Transverse colon (tissue), 4 donors: ENCODE measurements around the gene STK32B. TPM values are rescaled to one million over a fixed set of nuclear protein-coding genes. Genes with fewer than 3 reads are reported as not detected.

Source experiments
- DNase-seq: peaks from one replicate; pipeline ENCODE4 v3.0.0-alpha.2; 2019
- H3K27ac ChIP-seq, 4 donors: fragments of 200-600 bp; sonication (generic); 2 replicates each; pipeline ENCODE4 v1.5.1; 2016 to 2018; ENCODE audit warnings: inconsistent platforms in 4 of 4
- H3K27me3 ChIP-seq: fragments of 200-600 bp; sonication (generic); 2 replicates; pipeline ENCODE4 v1.5.1; 2017; ENCODE audit warnings: inconsistent platforms
- H3K36me3 ChIP-seq, 4 donors: fragments of 200-600 bp; sonication (generic); 2 replicates each; pipeline ENCODE4 v1.5.1; 2017 to 2019; ENCODE audit warnings: inconsistent platforms in 4 of 4
- H3K4me1 ChIP-seq, 4 donors: fragments of 200-600 bp; sonication (generic); 2 replicates each; pipeline ENCODE4 v1.5.1; 2017 to 2020; ENCODE audit warnings: inconsistent platforms in 4 of 4
- H3K4me3 ChIP-seq, 4 donors: fragments of 200-600 bp; sonication (generic); 1 replicate in 1 of 4; 2 replicates in 3 of 4; pipeline versions ENCODE4 v1.5.1 to v1.6.1; 2017 to 2019; ENCODE audit warnings: inconsistent platforms in 4 of 4
- H3K9me3 ChIP-seq, 2 donors: fragments of 200-600 bp; sonication (generic); 2 replicates each; pipeline ENCODE4 v1.5.1; 2017 to 2019; ENCODE audit warnings: inconsistent platforms in 2 of 2
- EP300 ChIP-seq: sonication (generic); formaldehyde crosslinking; IDR thresholded peaks from one replicate; pipeline ENCODE4 v1.6.1; 2017; ENCODE audit warnings: antibody characterized with exemption, low read depth
- POLR2A ChIP-seq: fragments of 450-650 bp; IDR thresholded peaks from one replicate; pipeline ENCODE4 v1.6.1; 2016; ENCODE audit warnings: antibody characterized with exemption, mild to moderate bottlenecking, moderate library complexity
- POLR2AphosphoS5 ChIP-seq, 3 donors: sonication (generic); formaldehyde crosslinking; IDR thresholded peaks; one replicate each; pipeline ENCODE4 v1.6.1; 2016; ENCODE audit warnings: antibody characterized with exemption in 3 of 3
- WGBS, 2 donors: methylation state at CpG; one replicate each; pipeline ENCODE4 v1.1.5; 2018; ENCODE audit warnings: low coverage in 1 of 2; 5-methylcytosine and 5-hydroxymethylcytosine counted together
- in situ Hi-C, 4 donors: fragments of 200-750 bp; cut with MboI; loops; one replicate each; pipeline versions ENCODE4 v1.15.0 to v1.15.1; 2017; ENCODE audit warnings: low sequenced_read_pairs in 3 of 4, low pct_ligation_motif_present in 1 of 4, low pct_unique_long_range_greater_than_20kb in 1 of 4
- intact Hi-C: fragments of 100-400 bp; cut with DNase I; formaldehyde crosslinking; loops from one replicate; pipeline ENCODE4 v1.15.1; 2023; ENCODE audit warnings: low total_unique reads
- total RNA-seq, 4 donors: library from RNA; depleted of rRNA; stranded (reverse); fragments of >200 nt; gene quantifications; one replicate each; pipeline ENCODE4 v1.1.0, GENCODE V29; 2016
- TF ChIP-seq, protein P1 (sequence below), 5 experiments: fragments of 200-600 bp in 3 of 5; fragments of 450-650 bp in 2 of 5; sonication (generic) in 3 of 5; IDR thresholded peaks; 1 replicate in 2 of 5; 2 replicates in 3 of 5; pipeline ENCODE4 v1.5.1; 2016 to 2017; ENCODE audit warnings: antibody characterized with exemption in 5 of 5, inconsistent platforms in 3 of 5, mild to moderate bottlenecking in 2 of 5, moderate library complexity in 1 of 5

STK32B gene
- total RNA-seq, 4 donors from 2014 or later: 0.37 to 1.1 (median 0.64) TPM

DNA sequence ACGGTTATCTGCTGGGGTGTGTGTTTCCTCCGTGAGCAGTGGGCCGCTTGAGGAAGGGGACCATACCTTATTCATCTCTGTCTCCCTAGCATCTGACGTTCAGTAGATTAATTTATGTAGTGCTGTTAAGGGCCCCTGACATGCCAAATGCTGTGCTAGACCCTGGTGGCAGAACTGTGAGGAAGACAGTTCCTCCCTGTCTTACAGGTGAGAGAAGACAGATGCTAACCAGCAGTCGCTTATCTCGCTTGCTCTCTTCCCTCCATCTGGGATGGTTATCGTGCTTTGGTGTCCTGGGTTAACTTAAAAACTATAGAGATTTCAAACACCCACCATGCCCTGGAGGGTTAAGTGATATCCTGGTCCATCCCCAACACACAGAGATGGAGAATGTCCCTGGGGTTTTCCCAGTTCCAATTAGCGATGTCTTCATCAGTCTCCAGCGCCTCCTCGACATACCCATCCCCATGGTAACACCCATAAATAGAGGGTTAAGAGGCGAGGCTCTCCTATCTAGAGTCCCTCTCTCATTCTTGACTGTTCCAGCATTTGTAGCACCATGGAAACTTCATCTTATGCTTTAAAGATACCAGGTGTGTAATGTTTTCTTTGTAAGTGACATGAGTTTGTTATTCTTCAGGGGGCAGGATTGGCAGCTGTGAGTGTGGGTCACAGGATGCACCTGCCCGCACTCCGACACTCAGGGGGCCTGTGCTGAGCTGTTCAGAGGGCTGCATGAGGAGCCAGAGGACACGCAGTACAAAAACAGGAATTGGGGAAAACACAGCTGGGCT, 135.2 kb downstream of the STK32B start:
- H3K4me3 ChIP-seq: no peak overlapping the region
- no peaks in the 10 kb centered on the region for H3K36me3 ChIP-seq
- no peaks in the 10 kb centered on the region for H3K9me3 ChIP-seq
- no peak for DNase-seq
- intact Hi-C loops: no loop called here
- 45 to 69% methylated on average over 5 to 14 of the region's 14 CpGs for WGBS, 2 donors
- no peaks in the 10 kb centered on the region for H3K27me3 ChIP-seq
- in situ Hi-C loops: no loop called here
- H3K4me1 ChIP-seq: no peaks in the 10 kb centered on the region
- TF ChIP-seq POLR2AphosphoS5 (IDR thresholded peaks at IDR 0.05): no peak
- no peak for TF ChIP-seq EP300
- no peak for TF ChIP-seq POLR2A
- TF ChIP-seq, protein P1, sequence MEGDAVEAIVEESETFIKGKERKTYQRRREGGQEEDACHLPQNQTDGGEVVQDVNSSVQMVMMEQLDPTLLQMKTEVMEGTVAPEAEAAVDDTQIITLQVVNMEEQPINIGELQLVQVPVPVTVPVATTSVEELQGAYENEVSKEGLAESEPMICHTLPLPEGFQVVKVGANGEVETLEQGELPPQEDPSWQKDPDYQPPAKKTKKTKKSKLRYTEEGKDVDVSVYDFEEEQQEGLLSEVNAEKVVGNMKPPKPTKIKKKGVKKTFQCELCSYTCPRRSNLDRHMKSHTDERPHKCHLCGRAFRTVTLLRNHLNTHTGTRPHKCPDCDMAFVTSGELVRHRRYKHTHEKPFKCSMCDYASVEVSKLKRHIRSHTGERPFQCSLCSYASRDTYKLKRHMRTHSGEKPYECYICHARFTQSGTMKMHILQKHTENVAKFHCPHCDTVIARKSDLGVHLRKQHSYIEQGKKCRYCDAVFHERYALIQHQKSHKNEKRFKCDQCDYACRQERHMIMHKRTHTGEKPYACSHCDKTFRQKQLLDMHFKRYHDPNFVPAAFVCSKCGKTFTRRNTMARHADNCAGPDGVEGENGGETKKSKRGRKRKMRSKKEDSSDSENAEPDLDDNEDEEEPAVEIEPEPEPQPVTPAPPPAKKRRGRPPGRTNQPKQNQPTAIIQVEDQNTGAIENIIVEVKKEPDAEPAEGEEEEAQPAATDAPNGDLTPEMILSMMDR (IDR thresholded peaks at IDR 0.05): no peak
- H3K27ac ChIP-seq: no peak overlapping the region

DNA sequence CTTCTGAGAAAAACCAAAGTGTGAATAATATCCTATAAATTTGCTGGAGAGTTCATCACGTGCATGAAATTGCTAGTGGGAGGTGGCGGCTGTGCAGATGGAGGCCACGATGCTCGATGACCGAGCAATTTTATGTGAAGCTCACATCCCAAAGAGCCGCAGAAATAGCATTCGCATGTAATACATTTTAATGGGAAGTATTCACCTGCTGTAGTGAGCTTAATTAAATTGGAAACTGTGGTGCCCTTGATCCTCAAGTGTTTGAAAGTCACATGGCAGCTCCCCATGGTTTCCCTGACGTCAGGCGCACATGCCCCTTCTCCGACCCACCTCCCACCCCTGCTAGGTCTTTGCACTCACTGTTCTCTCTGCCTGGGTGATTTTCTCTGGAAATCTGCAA, 136.8 kb downstream of the STK32B start:
- intact Hi-C loops (no loop called here), in situ Hi-C loops (no loop called here)
- TF ChIP-seq POLR2A (no peak), EP300 (no peak), POLR2AphosphoS5 (IDR thresholded peaks at IDR 0.05) (no peak)
- TF ChIP-seq, protein P1 (IDR thresholded peaks at IDR 0.05): no peak
- H3K9me3 ChIP-seq: no peaks in the 10 kb centered on the region
- 88% methylated on average over 10 of the region's 10 CpGs for WGBS, 2 donors
- H3K27ac ChIP-seq: no peak overlapping the region
- DNase-seq: no peak
- no peaks in the 10 kb centered on the region for H3K27me3 ChIP-seq
- no peaks in the 10 kb centered on the region for H3K36me3 ChIP-seq
- H3K4me1 ChIP-seq: no peaks in the 10 kb centered on the region
- no peak overlapping the region for H3K4me3 ChIP-seq

DNA sequence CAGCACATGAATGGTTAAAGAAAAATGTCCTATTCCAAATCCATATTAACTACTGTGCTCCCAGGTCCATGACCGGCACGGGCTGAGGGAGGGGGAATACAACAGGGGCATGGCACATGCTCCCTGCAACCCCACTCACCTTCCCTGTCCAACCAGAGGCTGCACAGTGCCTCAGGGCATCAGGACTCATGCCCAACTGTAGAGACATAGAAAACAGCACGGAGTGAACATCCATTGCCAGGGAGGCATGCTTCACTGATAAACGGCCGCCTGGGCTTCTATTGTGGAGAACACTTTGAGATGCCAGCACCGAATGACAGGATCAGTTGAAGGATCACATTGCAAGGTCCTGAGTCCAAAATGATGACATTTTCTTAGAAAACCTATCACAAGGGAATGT, 140.6 kb downstream of the STK32B start:
- Histone ChIP-seq H3K27ac (no peak overlapping the region), H3K4me1 (no peaks in the 10 kb centered on the region), H3K4me3 (no peak overlapping the region), H3K27me3 (no peaks in the 10 kb centered on the region), H3K36me3 (no peaks in the 10 kb centered on the region), H3K9me3 (no peaks in the 10 kb centered on the region)
- intact Hi-C loops: no loop called here
- 74 to 100% methylated on average over 1 to 6 of the region's 6 CpGs for WGBS, 2 donors
- TF ChIP-seq EP300 (no peak), POLR2AphosphoS5 (IDR thresholded peaks at IDR 0.05) (no peak), POLR2A (no peak)
- TF ChIP-seq, protein P1 (IDR thresholded peaks at IDR 0.05): no peak
- in situ Hi-C loops: no loop called here
- DNase-seq: no peak

DNA sequence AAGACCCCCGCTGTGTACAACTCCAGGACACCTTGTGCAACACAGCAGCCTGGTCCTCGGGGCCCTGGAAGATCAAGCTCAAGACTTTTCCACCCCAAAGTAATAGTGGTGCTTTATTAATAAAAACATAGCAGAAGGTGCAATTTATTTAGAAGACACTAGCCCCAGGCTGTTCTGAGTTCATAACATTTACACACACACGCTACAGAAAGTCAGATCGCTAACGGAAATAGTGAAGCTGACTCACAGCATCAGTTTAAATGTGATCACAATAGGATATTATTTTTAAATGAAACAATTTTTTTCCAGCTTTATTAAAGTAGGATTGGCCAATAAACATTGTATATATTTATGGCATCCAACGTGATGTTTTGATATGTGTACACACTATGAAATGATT, 141.0 kb downstream of the STK32B start:
- H3K27me3 ChIP-seq: no peaks in the 10 kb centered on the region
- in situ Hi-C loops: no loop called here
- 72% methylated on average over 6 of the region's 6 CpGs for WGBS, 2 donors

More for the DNA sequence above, 141.0 kb downstream of the STK32B start:
- no peak for DNase-seq
- TF ChIP-seq EP300 (no peak), POLR2A (no peak), POLR2AphosphoS5 (IDR thresholded peaks at IDR 0.05) (no peak)
- TF ChIP-seq, protein P1 (IDR thresholded peaks at IDR 0.05): no peak
- no peaks in the 10 kb centered on the region for H3K9me3 ChIP-seq
- H3K4me1 ChIP-seq: no peaks in the 10 kb centered on the region
- intact Hi-C loops: no loop called here
- no peaks in the 10 kb centered on the region for H3K36me3 ChIP-seq
- no peak overlapping the region for H3K4me3 ChIP-seq
- H3K27ac ChIP-seq: no peak overlapping the region
